ENCODE measurements around the gene METTL24.
"Not testable (repeated sequence)": the region's sequence is repeated elsewhere in the genome, so short reads cannot be mapped to it uniquely, and the experiment has no call there.

METTL24 gene

GRCh38 chr6:110266996-110267395, 91.2 kb downstream of the METTL24 start:
- DNase-seq (ENCODE audit: low read depth, low spot score), result no peak

GRCh38 chr6:110265273-110265672, 92.9 kb downstream of the METTL24 start:
- no peak for DNase-seq (ENCODE audit: low read depth, low spot score)

GRCh38 chr6:110256366-110256765, 101.8 kb downstream of the METTL24 start:
- no peak for DNase-seq (ENCODE audit: low read depth, low spot score)

GRCh38 chr6:110255211-110255750, 102.9 kb downstream of the METTL24 start:
- DNase-seq (ENCODE audit: low read depth, low spot score), result no peak

GRCh38 chr6:110250838-110251237, 107.3 kb downstream of the METTL24 start:
- no peak for DNase-seq (ENCODE audit: low read depth, low spot score)

- no peak for DNase-seq (ENCODE audit: low read depth, low spot score)
These were observed 108.1 kb downstream of the METTL24 start for GRCh38 chr6:110250058-110250457.

GRCh38 chr6:110246900-110247546, 111.1 kb downstream of the METTL24 start:
- no peak for DNase-seq (ENCODE audit: low read depth, low spot score)

GRCh38 chr6:110246378-110246777, 111.8 kb downstream of the METTL24 start:
- DNase-seq (ENCODE audit: low read depth, low spot score), result no peak

- not testable (repeated sequence) for DNase-seq (ENCODE audit: low read depth, low spot score)
These were observed 113.5 kb downstream of the METTL24 start for GRCh38 chr6:110244621-110245020.

- no peak for DNase-seq (ENCODE audit: low read depth, low spot score)
These were observed 118.4 kb downstream of the METTL24 start for GRCh38 chr6:110239526-110240274.

- DNase-seq (ENCODE audit: low read depth, low spot score), result not testable (repeated sequence)
These were observed 122.1 kb downstream of the METTL24 start for GRCh38 chr6:110236007-110236406.

GRCh38 chr6:110233770-110234374, 124.3 kb downstream of the METTL24 start:
- no peak for DNase-seq (ENCODE audit: low read depth, low spot score)

GRCh38 chr6:110232450-110232849, 125.7 kb downstream of the METTL24 start:
- DNase-seq (ENCODE audit: low read depth, low spot score), result no peak

GRCh38 chr6:110226261-110226660, 131.9 kb downstream of the METTL24 start:
- no peak for DNase-seq (ENCODE audit: low read depth, low spot score)

GRCh38 chr6:110221738-110222137, 136.4 kb downstream of the METTL24 start:
- no peak for DNase-seq (ENCODE audit: low read depth, low spot score)

- DNase-seq (ENCODE audit: low read depth, low spot score), result no peak
These were observed 140.9 kb downstream of the METTL24 start for GRCh38 chr6:110217266-110217665.

GRCh38 chr6:110216140-110216539, 142.0 kb downstream of the METTL24 start:
- DNase-seq (ENCODE audit: low read depth, low spot score), result no peak

- no peak for DNase-seq (ENCODE audit: low read depth, low spot score)
These were observed 143.8 kb downstream of the METTL24 start for GRCh38 chr6:110214338-110214737.

GRCh38 chr6:110211753-110212152, 146.4 kb downstream of the METTL24 start:
- no peak for DNase-seq (ENCODE audit: low read depth, low spot score)

GRCh38 chr6:110207652-110208051, 150.5 kb downstream of the METTL24 start:
- no peak for DNase-seq (ENCODE audit: low read depth, low spot score)

GRCh38 chr6:110201151-110201884, 156.8 kb downstream of the METTL24 start:
- no peak for DNase-seq (ENCODE audit: low read depth, low spot score)

- no peak for DNase-seq (ENCODE audit: low read depth, low spot score)
These were observed 159.6 kb downstream of the METTL24 start for GRCh38 chr6:110198561-110198960.

Measured in activated naive CD8-positive, alpha-beta T cell treated with anti-CD3 and anti-CD28 coated beads, Interleukin-2, amount 50 U/mL, for 16 hours (primary cell).